AG04449 (cell line): ENCODE data around the gene EFNA2.
A peak's percentile ranks its signal among the peaks of the same experiment; 100 is the strongest.

Experiments
- CTCF ChIA-PET: fragments of 350-600 bp; formaldehyde crosslinking; extraction: SDS; loops from one replicate; lab custom pipeline; 2021; ENCODE audit warnings: antibody characterized with exemption; lab: Yijun Ruan, JAX
- POLR2A ChIA-PET: fragments of 400-600, 350-600 bp; formaldehyde crosslinking; extraction: SDS; loops from one replicate; lab custom pipeline; 2020; ENCODE audit warnings: antibody characterized with exemption, inconsistent platforms; lab: Yijun Ruan, JAX
- DNase-seq: peaks from one replicate; pipeline ENCODE4 v3.0.0-alpha.2; 2010; ENCODE audit warnings: low read depth, low spot score
- H3K4me3 ChIP-seq: 2 replicates; pipeline ENCODE4 v1.5.1; 2011; ENCODE audit warnings: low read depth, mild to moderate bottlenecking, control low read depth, low read length
- CTCF ChIP-seq: IDR thresholded peaks from one replicate; pipeline ENCODE4 v1.5.1; 2011; ENCODE audit warnings: mild to moderate bottlenecking, moderate library complexity, low read length, control low read depth, inconsistent platforms; ENCODE audit not compliant: insufficient read depth; ENCODE audit errors: missing control alignments

Gene EFNA2

GRCh38 chr19:1285737-1286360, at the start of gene EFNA2:
Gene EFNA2, plus strand, starts transcription at chr19:1285873. Its CDS starts 296 bp downstream, at chr19:1286169.
- no peak within 1 kb of the TSS for H3K4me3 ChIP-seq
- ChIA-PET POLR2A (no interaction called here), CTCF (no interaction called here)
- TF ChIP-seq CTCF, result no peak
- no peak for DNase-seq

DNA sequence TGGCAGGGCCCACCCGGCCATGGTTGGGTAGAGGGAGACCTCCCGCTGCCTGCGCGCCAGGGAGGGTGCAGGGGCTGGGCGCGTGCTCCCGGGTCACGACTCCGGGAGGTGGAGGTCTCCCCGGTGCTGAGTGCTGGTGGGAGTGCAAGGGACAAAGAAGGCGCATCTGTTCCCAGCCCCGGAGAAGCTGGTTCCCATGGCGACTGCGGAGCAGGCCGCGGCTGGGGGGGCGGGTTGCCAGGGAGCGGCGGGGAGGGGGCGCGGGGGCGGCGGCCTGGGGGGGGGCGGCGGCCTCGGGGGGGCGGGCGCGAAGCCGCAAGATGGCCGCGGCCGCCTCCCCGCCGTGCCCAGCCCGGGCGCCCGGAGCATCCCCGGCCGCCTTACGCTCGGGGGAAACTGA, 49.1 kb upstream of the EFNA2 start:
- peak overlapping the region; percentile 74 for H3K4me3 ChIP-seq
- CTCF ChIA-PET, result interaction anchor here (0.9 to 1.6 kb wide), 3 partner anchors 11 to 123 kb away, joined by 5 to 7 read pairs (median 5); no protein-coding TSS in a partner anchor
- DNase-seq, result no peak
- POLR2A ChIA-PET, result interaction anchor here (0.5 to 2.1 kb wide), 3 partner anchors 16 to 188 kb away, joined by 3 to 6 read pairs (median 4); partner anchors contain the start of gene CIRBP
- no peak for TF ChIP-seq CTCF

DNA sequence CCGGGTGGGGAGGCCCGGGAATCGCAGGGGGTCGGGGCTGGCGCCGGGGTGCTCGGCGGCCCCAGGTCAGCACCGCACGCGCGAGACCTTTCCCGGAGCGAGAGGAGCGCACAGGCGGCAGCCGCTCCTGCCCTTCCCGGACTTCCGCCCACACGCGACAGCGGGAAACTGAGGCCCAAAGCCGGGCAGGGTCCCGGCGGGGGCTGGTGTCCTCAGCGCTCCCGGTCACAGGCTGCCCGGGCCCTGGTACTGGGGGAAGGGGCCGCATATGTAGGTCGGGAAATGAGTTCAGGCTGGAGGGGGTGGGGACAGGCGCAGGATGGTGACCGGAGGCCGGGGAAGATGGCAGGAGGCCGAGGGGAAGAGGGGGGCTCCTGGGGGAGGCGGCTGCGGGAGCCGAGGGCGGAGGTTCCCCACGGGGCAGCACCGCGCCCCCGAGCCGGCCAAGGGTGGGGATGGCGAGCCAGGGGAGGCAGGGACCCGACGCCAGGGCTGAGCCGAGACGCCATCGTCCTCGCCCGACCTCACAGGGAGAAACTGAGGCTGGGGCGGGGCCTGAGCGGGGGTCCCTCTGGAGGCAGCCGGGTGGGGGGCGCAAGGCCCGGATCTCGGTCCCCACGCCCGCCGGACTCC, 48.5 kb upstream of the EFNA2 start:
- ChIA-PET POLR2A (interaction anchor here (1.0 to 2.1 kb wide), 2 partner anchors 16 to 32 kb away, joined by 4 to 6 read pairs; partner anchors contain the start of gene CIRBP), CTCF (interaction anchor here (0.9 to 1.6 kb wide), 3 partner anchors 12 to 124 kb away, joined by 5 to 7 read pairs (median 5); no protein-coding TSS in a partner anchor)
- no peak for TF ChIP-seq CTCF
- peak overlapping the region; percentile 74 for H3K4me3 ChIP-seq
- DNase-seq, result no peak

DNA sequence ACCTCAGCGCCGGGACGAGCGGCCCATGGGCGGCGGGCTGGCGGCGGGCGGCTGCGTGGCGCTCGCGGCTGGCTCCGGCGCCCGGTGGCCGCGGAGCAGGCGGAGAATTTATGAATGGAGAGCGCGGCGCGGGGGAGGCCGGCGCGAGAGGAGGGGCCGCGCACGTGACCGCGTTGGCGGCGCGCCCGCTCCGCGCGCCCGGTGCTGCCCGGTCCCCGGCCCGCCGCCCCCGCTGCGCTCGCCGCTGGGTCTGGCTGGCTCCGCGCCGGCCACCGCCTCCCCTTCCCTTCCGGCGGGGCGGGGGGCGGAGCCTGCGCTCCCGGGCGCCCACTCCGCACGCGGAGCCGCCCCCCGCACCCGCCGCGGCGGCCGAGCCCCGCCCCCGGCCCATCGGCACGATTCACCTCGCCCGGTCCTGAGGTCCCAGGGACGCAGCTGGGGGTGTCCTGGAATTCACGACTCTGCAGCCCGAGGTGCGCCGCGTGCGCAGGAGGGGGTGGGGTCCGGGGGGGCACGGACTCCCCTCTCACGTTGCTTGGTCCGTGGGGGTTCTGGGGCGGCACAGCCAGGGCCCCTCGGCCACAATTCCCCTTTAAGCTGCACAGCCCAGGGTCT, 47.8 kb upstream of the EFNA2 start, which contains the start of gene CBARP:
Gene CBARP (minus strand): TSS at position 252 of the 615 bp plus-strand sequence. CDS start 1,905 bp downstream, outside the sequence.
- ChIA-PET CTCF (interaction anchor here (0.5 to 9.7 kb wide), 10 partner anchors 10 to 315 kb away, joined by 3 to 626 read pairs (median 5); partner anchors contain the start of genes CIRBP and GPX4), POLR2A (interaction anchor here (0.6 to 0.9 kb wide), 2 partner anchors 29 to 136 kb away, joined by 3 read pairs; no protein-coding TSS in a partner anchor)
- peak within 1 kb of the TSS; percentile 74 for H3K4me3 ChIP-seq
- no peak for TF ChIP-seq CTCF
- DNase-seq, result no peak

GRCh38 chr19:1238369-1239303, 47.0 kb upstream of the EFNA2 start:
- POLR2A ChIA-PET, result interaction anchor here (0.9 to 1.9 kb wide), 2 partner anchors 28 to 31 kb away, joined by 3 to 6 read pairs; partner anchors contain the start of gene CIRBP

More at GRCh38 chr19:1238369-1239303, 47.0 kb upstream of the EFNA2 start:
- H3K4me3 ChIP-seq, result peak overlapping the region; percentile 74
- CTCF ChIA-PET, result interaction anchor here (0.5 to 9.7 kb wide), 13 partner anchors 11 to 315 kb away, joined by 3 to 626 read pairs (median 4); partner anchors contain the start of genes CIRBP and GPX4
- TF ChIP-seq CTCF, result no peak
- no peak for DNase-seq
